ENCODE results near the gene TIMM10B.
A peak's percentile ranks its signal among the peaks of the same experiment; 100 is the strongest.

- TF ChIP-seq CTCF (IDR thresholded peaks at IDR 0.05) (peak in 1 of 6 experiments; percentile 4), POLR2A (IDR thresholded peaks at IDR 0.05) (peak in 3 of 4 donors; percentile 41 to 84 (median 65))
These were observed 7.6 kb upstream of the TIMM10B start, which contains the start of gene TRIM3 for GRCh38 chr11:6473451-6474412.

All from esophagus squamous epithelium (tissue), 4 donors.